ENCODE results near the gene SMIM22. TPM values are rescaled to one million over a fixed set of nuclear protein-coding genes. Genes with fewer than 3 reads are reported as not detected.

SMIM22 gene
- total and polyA plus RNA-seq, 2 of the 8 experiments (the other 6 are each of a cell fraction or from before 2014, with no cell fraction given) = not detected

DNA sequence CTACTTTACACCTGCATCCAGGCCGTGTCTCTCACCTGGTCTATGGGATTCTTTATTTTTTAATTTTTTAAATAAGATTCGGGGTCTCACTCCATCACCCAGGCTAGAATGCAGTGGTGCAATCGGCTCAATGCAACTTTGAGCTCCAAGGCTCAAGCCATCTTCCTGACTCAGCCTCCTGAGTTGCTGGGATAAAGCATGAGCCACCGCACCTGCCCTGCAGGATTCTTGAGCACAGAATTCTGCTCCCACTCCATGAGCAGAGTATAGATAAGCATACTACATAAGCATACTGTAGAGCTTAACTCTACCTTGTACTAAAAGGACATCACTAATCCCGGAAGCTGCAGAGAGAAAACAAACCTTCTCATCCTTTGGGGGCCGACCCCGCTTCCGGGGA lies 36.4 kb downstream of the SMIM22 start:
- H2BK120ac ChIP-seq (replicated peaks; ENCODE audit: low read depth, low read length) = no peak overlapping the region
- peaks cover 27 to 70% (median 49%) of the 10 kb centered on the region in 4 experiments for H3K36me3 ChIP-seq (ENCODE audit: control insufficient read depth in 2 of 4, insufficient read depth in 4 of 4, low read length in 3 of 4)
- 97% methylated on average over 8 of the region's 8 CpGs; no CpG with 5 or more reads in 1 of the 2 experiments for WGBS, 2 experiments (ENCODE audit: extremely low coverage in 1 of 2, insufficient coverage in 1 of 2, insufficient read length in 1 of 2, insufficient replicate concordance in 2 of 2, low coverage in 1 of 2, low lambda C conversion rate in 2 of 2, missing lambda C conversion rate in 1 of 2)
- TF ChIP-seq SUZ12 (IDR thresholded peaks at IDR 0.05; ENCODE audit: low read length) (no peak), SP4 (IDR thresholded peaks at IDR 0.05; ENCODE audit: low read length) (no peak), RNF2 (IDR thresholded peaks at IDR 0.05; ENCODE audit: borderline replicate concordance, low read depth, low read length, missing control alignments, poor library complexity, severe bottlenecking) (no peak), TCF12 (IDR thresholded peaks at IDR 0.05; ENCODE audit: low read depth, low read length) (no peak), RXRA (IDR thresholded peaks at IDR 0.05; ENCODE audit: insufficient read depth, low read depth, low read length) (no peak), SP1 (IDR thresholded peaks at IDR 0.05; ENCODE audit: low read depth, low read length) (no peak), CBX5 (IDR thresholded peaks at IDR 0.05; ENCODE audit: low read depth, low read length) (no peak), POLR2AphosphoS5 (IDR thresholded peaks at IDR 0.05; ENCODE audit: low read depth, low read length) (no peak), POU5F1 (IDR thresholded peaks at IDR 0.05; ENCODE audit: low read depth, low read length) (no peak), CREB1 (IDR thresholded peaks at IDR 0.05) (no peak), RFX5 (IDR thresholded peaks at IDR 0.05; ENCODE audit: borderline replicate concordance, low read depth, low read length) (no peak), SRF (IDR thresholded peaks at IDR 0.05; ENCODE audit: low read depth, low read length) (no peak), KDM5A (IDR thresholded peaks at IDR 0.05; ENCODE audit: low read length) (no peak), JUND (IDR thresholded peaks at IDR 0.05; ENCODE audit: low read length) (no peak), BRCA1 (IDR thresholded peaks at IDR 0.05; ENCODE audit: low read depth, low read length) (no peak), CTBP2 (IDR thresholded peaks at IDR 0.05; ENCODE audit: borderline replicate concordance, insufficient read depth, insufficient read length, low read length) (no peak)

More for the DNA sequence above, 36.4 kb downstream of the SMIM22 start:
- DNase-seq (ENCODE audit: low read depth in 1 of 2, low spot score in 2 of 2) (no peak), FAIRE-seq (no peak)
- Histone ChIP-seq H2BK20ac (ENCODE audit: low read length) (no peak overlapping the region), H3K23me2 (ENCODE audit: low read depth, low read length) (no peaks in the 10 kb centered on the region), H3K27me3 (replicated peaks in 1 of 4; ENCODE audit: control insufficient read depth in 3 of 4, extremely low read depth in 1 of 4, insufficient read depth in 3 of 4, low read length in 3 of 4) (no peaks in the 10 kb centered on the region), H4K20me1 (replicated peaks in 1 of 2; ENCODE audit: control insufficient read depth in 1 of 2, insufficient read depth in 2 of 2, low read length in 2 of 2) (peaks cover 2 to 4% of the 10 kb centered on the region in 2 experiments), H3K9ac (replicated peaks in 1 of 4; ENCODE audit: extremely low read depth in 1 of 4, low read depth in 3 of 4, low read length in 3 of 4) (no peak overlapping the region), H2BK5ac (ENCODE audit: low read depth, low read length) (no peak overlapping the region), H4K5ac (ENCODE audit: insufficient read length, low read depth, low read length) (no peak overlapping the region), H3K4me2 (ENCODE audit: insufficient read depth in 1 of 2, low read depth in 2 of 2, low read length in 2 of 2) (no peak overlapping the region), H2AFZ (ENCODE audit: low read length) (no peak overlapping the region), H3K23ac (ENCODE audit: insufficient read length) (no peak overlapping the region), H2AK5ac (ENCODE audit: low read depth, low read length) (no peak overlapping the region), H3K9me3 (ENCODE audit: insufficient read depth in 2 of 2, low read depth in 1 of 2, low read length in 1 of 2) (no peaks in the 10 kb centered on the region), H3K18ac (ENCODE audit: extremely low read depth, low read length) (no peak overlapping the region), H3K4me1 (replicated peaks in 1 of 4; ENCODE audit: control insufficient read depth in 3 of 4, insufficient read depth in 4 of 4, low read length in 3 of 4) (no peaks in the 10 kb centered on the region), H3K79me2 (ENCODE audit: control insufficient read depth in 1 of 2, insufficient read depth in 2 of 2, low read length in 2 of 2) (0 out of 4 replicates have a peak, but pooled peaks cover 0 to 4% of the 10 kb centered on the region in 2 experiments), H3K4ac (replicated peaks; ENCODE audit: insufficient read length, low read depth, low read length) (no peak overlapping the region), H4K91ac (replicated peaks; ENCODE audit: insufficient read length, low read length) (no peak overlapping the region), H3K79me1 (ENCODE audit: low read depth, low read length) (peaks cover 4% of the 10 kb centered on the region; the same call in 1 of the 2 replicates), H2BK15ac (ENCODE audit: low read length) (no peak overlapping the region), H3K56ac (replicated peaks; ENCODE audit: insufficient read length, low read depth, low read length) (no peak overlapping the region), H3K14ac (ENCODE audit: insufficient read length) (no peak overlapping the region), H3K27ac (ENCODE audit: low read depth, low read length) (no peak overlapping the region), H4K8ac (ENCODE audit: extremely low read depth, insufficient read depth, low read length) (no peak overlapping the region; the same call in 1 of the 2 replicates), H2BK12ac (ENCODE audit: low read depth, low read length) (no peak overlapping the region), H3K4me3 (ENCODE audit: extremely low read depth in 1 of 4, insufficient read depth in 2 of 4, low read depth in 3 of 4, low read length in 4 of 4) (no peak overlapping the region)
- ChIA-PET POLR2A (ENCODE audit: partially characterized antibody) (no interaction called here), CTCF (ENCODE audit: partially characterized antibody) (interaction anchor here (0.8 to 0.9 kb wide), 2 partner anchors 20 to 124 kb away, joined by 3 read pairs; no protein-coding TSS in a partner anchor)

Data from H1 (cell line).